GM23248 (cell line): ENCODE results near the gene POLR2M.

Experiments
- EZH2 ChIP-seq: fragments of 200-600 bp; sonication (generic); IDR thresholded peaks from 2 replicates; pipeline ENCODE4 v1.6.1; 2018; ENCODE audit warnings: antibody characterized with exemption, mild to moderate bottlenecking; ENCODE audit not compliant: insufficient read depth, poor library complexity, severe bottlenecking
- EZH2phosphoT487 ChIP-seq: fragments of 200-600 bp; sonication (generic); IDR thresholded peaks from 2 replicates; pipeline ENCODE4 v1.6.1; 2018; ENCODE audit warnings: antibody characterized with exemption, moderate library complexity, mild to moderate bottlenecking, low read depth; ENCODE audit not compliant: insufficient read depth

DNA sequence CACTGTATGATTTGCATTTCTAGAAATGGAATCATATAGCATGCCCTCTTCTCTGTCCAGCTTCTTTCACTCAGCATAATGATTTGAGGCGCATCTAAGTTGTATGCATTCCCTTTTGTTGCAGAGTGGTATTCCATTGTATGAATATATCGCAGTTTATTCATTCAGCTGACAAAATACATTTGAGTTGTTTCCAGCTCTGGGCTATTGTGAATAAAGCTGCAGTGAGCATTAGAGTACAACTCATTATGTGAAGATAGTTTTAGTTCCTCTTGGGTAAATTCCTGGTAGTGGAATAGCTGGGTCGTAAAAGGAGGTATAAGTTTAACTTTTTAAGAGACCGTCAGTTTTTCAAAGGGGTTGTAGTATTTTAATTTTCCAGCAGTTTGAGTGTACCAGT, 38.5 kb upstream of the POLR2M start:
- no peak for TF ChIP-seq EZH2phosphoT487
- no peak for TF ChIP-seq EZH2
